Rectal smooth muscle tissue (tissue), 1 donor: ENCODE results near the gene SCTR.

ENCODE experiments used
- H3K27ac ChIP-seq: one replicate; pipeline ENCODE4 v1.7.0; 2013; ENCODE audit warnings: low read depth, low read length, inconsistent platforms
- H3K27me3 ChIP-seq: one replicate; pipeline ENCODE4 v1.7.0; 2013; ENCODE audit warnings: low read length; ENCODE audit not compliant: control insufficient read depth, insufficient read depth
- H3K36me3 ChIP-seq: one replicate; pipeline ENCODE4 v1.7.0; 2013; ENCODE audit warnings: low read length; ENCODE audit not compliant: control insufficient read depth, insufficient read depth
- H3K4me1 ChIP-seq: one replicate; pipeline ENCODE4 v1.7.0; 2013; ENCODE audit warnings: low read length; ENCODE audit not compliant: control insufficient read depth, insufficient read depth
- H3K4me3 ChIP-seq: one replicate; pipeline ENCODE4 v1.7.0; 2013; ENCODE audit warnings: low read length
- H3K9ac ChIP-seq: one replicate; pipeline ENCODE4 v1.7.0; 2013; ENCODE audit warnings: low read length

SCTR gene

GRCh38 chr2:119475225-119475856 is 48.9 kb downstream of the SCTR start:
- no peak overlapping the region for H3K9ac ChIP-seq
- no peak overlapping the region for H3K27ac ChIP-seq
- H3K36me3 ChIP-seq = no peaks in the 10 kb centered on the region
- H3K4me1 ChIP-seq = no peaks in the 10 kb centered on the region
- H3K27me3 ChIP-seq = no peaks in the 10 kb centered on the region
- no peak overlapping the region for H3K4me3 ChIP-seq

- Histone ChIP-seq H3K4me3 (no peak overlapping the region), H3K9ac (no peak overlapping the region), H3K36me3 (no peaks in the 10 kb centered on the region), H3K27me3 (no peaks in the 10 kb centered on the region), H3K4me1 (no peaks in the 10 kb centered on the region), H3K27ac (no peak overlapping the region)
Measured at GRCh38 chr2:119474371-119475224, 49.7 kb downstream of the SCTR start.

- no peak overlapping the region for H3K9ac ChIP-seq
- H3K27me3 ChIP-seq = no peaks in the 10 kb centered on the region
- H3K27ac ChIP-seq = no peak overlapping the region
- H3K4me3 ChIP-seq = no peak overlapping the region
- H3K36me3 ChIP-seq = no peaks in the 10 kb centered on the region
- H3K4me1 ChIP-seq = no peaks in the 10 kb centered on the region
Measured at GRCh38 chr2:119473621-119474370, 50.5 kb downstream of the SCTR start.

- no peak overlapping the region for H3K9ac ChIP-seq
- no peaks in the 10 kb centered on the region for H3K36me3 ChIP-seq
- no peaks in the 10 kb centered on the region for H3K4me1 ChIP-seq
Measured at GRCh38 chr2:119472749-119473148, 51.5 kb downstream of the SCTR start.

GRCh38 chr2:119469661-119470297 is 54.5 kb downstream of the SCTR start:
- Histone ChIP-seq H3K36me3 (no peaks in the 10 kb centered on the region), H3K4me1 (no peaks in the 10 kb centered on the region), H3K27ac (no peak overlapping the region), H3K9ac (no peak overlapping the region), H3K27me3 (no peaks in the 10 kb centered on the region), H3K4me3 (no peak overlapping the region)

More at GRCh38 chr2:119472749-119473148, 51.5 kb downstream of the SCTR start:
- Histone ChIP-seq H3K27me3 (no peaks in the 10 kb centered on the region), H3K27ac (no peak overlapping the region), H3K4me3 (no peak overlapping the region)

GRCh38 chr2:119469131-119469530 is 55.2 kb downstream of the SCTR start:
- Histone ChIP-seq H3K27me3 (no peaks in the 10 kb centered on the region), H3K36me3 (no peaks in the 10 kb centered on the region), H3K27ac (no peak overlapping the region), H3K9ac (no peak overlapping the region), H3K4me1 (no peaks in the 10 kb centered on the region), H3K4me3 (no peak overlapping the region)

- Histone ChIP-seq H3K27ac (no peak overlapping the region), H3K4me3 (no peak overlapping the region), H3K36me3 (no peaks in the 10 kb centered on the region), H3K4me1 (no peaks in the 10 kb centered on the region), H3K27me3 (no peaks in the 10 kb centered on the region), H3K9ac (no peak overlapping the region)
Measured at GRCh38 chr2:119468154-119468955, 55.9 kb downstream of the SCTR start.

- H3K27me3 ChIP-seq = no peaks in the 10 kb centered on the region
- no peaks in the 10 kb centered on the region for H3K4me1 ChIP-seq
- no peak overlapping the region for H3K27ac ChIP-seq
- no peak overlapping the region for H3K9ac ChIP-seq
- H3K4me3 ChIP-seq = no peak overlapping the region
- no peaks in the 10 kb centered on the region for H3K36me3 ChIP-seq
Measured at GRCh38 chr2:119466373-119466772, 57.9 kb downstream of the SCTR start.

GRCh38 chr2:119465687-119466086 is 58.6 kb downstream of the SCTR start:
- Histone ChIP-seq H3K27ac (no peak overlapping the region), H3K27me3 (no peaks in the 10 kb centered on the region), H3K9ac (no peak overlapping the region), H3K4me1 (no peaks in the 10 kb centered on the region), H3K4me3 (no peak overlapping the region), H3K36me3 (no peaks in the 10 kb centered on the region)

GRCh38 chr2:119464981-119465380 is 59.3 kb downstream of the SCTR start:
- Histone ChIP-seq H3K4me3 (no peak overlapping the region), H3K27ac (no peak overlapping the region), H3K27me3 (no peaks in the 10 kb centered on the region), H3K9ac (no peak overlapping the region), H3K36me3 (no peaks in the 10 kb centered on the region), H3K4me1 (no peaks in the 10 kb centered on the region)

GRCh38 chr2:119463990-119464389 is 60.3 kb downstream of the SCTR start:
- H3K9ac ChIP-seq = no peak overlapping the region
- H3K27me3 ChIP-seq = no peaks in the 10 kb centered on the region
- no peak overlapping the region for H3K4me3 ChIP-seq
- H3K4me1 ChIP-seq = no peaks in the 10 kb centered on the region
- no peak overlapping the region for H3K27ac ChIP-seq
- H3K36me3 ChIP-seq = no peaks in the 10 kb centered on the region
